Stomach smooth muscle (tissue), 2 donors: Measurements from ENCODE around the gene PDE4D.
A peak's percentile ranks its signal among the peaks of the same experiment; 100 is the strongest.

Experiments used
- H3K27ac ChIP-seq: one replicate; pipeline ENCODE4 v1.7.0; 2013; ENCODE audit warnings: mild to moderate bottlenecking, low read length, inconsistent platforms
- H3K27me3 ChIP-seq, 2 donors: one replicate each; pipeline ENCODE4 v1.7.0; 2013; ENCODE audit warnings: low read length in 2 of 2; ENCODE audit not compliant: insufficient read depth in 2 of 2, control insufficient read depth in 1 of 2
- H3K36me3 ChIP-seq, 2 donors: one replicate each; pipeline ENCODE4 v1.7.0; 2013; ENCODE audit warnings: low read length in 2 of 2; ENCODE audit not compliant: control insufficient read depth in 2 of 2, insufficient read depth in 2 of 2
- H3K4me1 ChIP-seq: one replicate; pipeline ENCODE4 v1.7.0; 2013; ENCODE audit warnings: low read length; ENCODE audit not compliant: control insufficient read depth, insufficient read depth
- H3K4me3 ChIP-seq, 2 donors: one replicate each; pipeline ENCODE4 v1.7.0; 2013; ENCODE audit warnings: low read length in 2 of 2
- H3K9ac ChIP-seq, 2 donors: one replicate each; pipeline ENCODE4 v1.7.0; 2013; ENCODE audit warnings: low read length in 2 of 2, mild to moderate bottlenecking in 1 of 2
- H3K9me3 ChIP-seq, 2 donors: one replicate each; pipeline ENCODE4 v1.7.0; 2013; ENCODE audit warnings: low read length in 2 of 2; ENCODE audit not compliant: control insufficient read depth in 2 of 2
- donor health status: healthy.
- donor health status: Pancreatic carcinoma.

Gene PDE4D

DNA sequence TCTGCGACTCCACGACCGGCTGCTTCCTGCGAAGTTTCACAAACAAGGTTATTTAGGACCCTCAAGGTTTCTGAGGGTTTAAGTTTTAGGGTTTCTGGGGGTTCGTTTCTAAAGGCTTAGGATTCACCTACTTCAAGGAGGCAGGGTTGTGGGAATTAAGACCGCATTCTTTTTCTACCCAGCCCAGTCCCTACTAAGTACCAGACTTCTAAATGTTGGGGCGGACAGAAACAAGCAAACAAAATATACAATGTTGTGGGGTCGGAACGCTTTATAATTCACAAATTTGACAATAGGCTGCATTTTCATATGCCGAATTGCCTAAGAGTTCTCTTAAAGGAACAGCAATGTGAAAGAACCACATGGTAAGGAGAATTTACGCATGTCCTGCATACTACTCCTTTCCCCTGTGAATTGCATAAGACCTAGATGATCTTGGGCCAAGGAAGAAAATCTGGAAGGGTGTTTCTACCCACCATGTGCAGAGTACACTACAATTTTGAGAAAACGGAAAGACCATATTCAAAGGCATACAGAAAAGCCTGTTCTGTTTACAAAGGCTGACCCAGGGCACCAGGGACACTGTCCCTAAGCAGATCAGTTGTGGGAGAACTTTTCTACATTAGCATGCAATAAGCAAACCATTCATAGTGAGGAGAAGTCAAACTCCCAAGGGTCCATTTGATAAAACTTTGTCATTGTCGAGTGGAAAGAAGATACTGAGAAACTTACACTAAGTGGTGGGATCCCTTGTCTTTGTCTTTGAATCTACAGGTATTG lies 853.3 kb downstream of the PDE4D start:
- no peaks in the 10 kb centered on the region for H3K9me3 ChIP-seq
- peak overlapping the region; percentile 58 to 78 for H3K9ac ChIP-seq
- no peaks in the 10 kb centered on the region for H3K36me3 ChIP-seq
- H3K27ac ChIP-seq, result peak overlapping the region; percentile 72
- no peaks in the 10 kb centered on the region for H3K27me3 ChIP-seq
- H3K4me3 ChIP-seq, result peak overlapping the region; percentile 76 to 79
- peaks cover 24% of the 10 kb centered on the region for H3K4me1 ChIP-seq

GRCh38 chr5:59039296-59040023 lies 854.1 kb downstream of the PDE4D start:
- peak overlapping the region; percentile 72 for H3K27ac ChIP-seq
- H3K4me1 ChIP-seq, result peaks cover 24% of the 10 kb centered on the region
- H3K4me3 ChIP-seq, result peak overlapping the region; percentile 76 to 79
- H3K9me3 ChIP-seq, result no peaks in the 10 kb centered on the region
- H3K9ac ChIP-seq, result peak overlapping the region; percentile 66 to 78
- no peaks in the 10 kb centered on the region for H3K36me3 ChIP-seq
- H3K27me3 ChIP-seq, result no peaks in the 10 kb centered on the region

DNA sequence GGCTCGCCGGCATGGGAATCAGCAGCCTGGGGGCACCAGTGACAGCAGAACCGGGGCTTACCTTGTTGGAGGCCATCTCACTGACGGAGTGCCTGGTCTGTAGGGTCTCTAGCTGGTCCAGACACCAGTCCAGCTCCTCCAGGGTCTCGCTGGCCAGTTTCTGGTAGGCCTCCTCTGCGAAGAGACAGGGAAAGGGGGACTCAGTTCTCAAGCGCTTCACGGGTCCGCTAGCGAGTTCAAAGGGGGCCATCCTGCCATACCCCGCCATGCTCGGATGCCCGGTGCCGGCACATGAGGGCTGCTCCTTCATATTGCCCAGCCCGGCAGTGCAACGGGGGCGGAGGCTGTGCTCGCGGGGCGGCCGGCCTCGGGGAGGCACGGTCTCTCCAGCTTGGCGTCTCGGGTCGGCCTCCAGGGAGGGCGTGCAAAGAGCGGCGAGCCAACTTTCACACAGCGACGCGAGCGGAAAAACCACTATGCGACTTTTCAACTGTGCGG lies 854.7 kb downstream of the PDE4D start:
- H3K4me1 ChIP-seq, result peaks cover 24% of the 10 kb centered on the region

GRCh38 chr5:59037941-59038797 lies 855.4 kb downstream of the PDE4D start:
- peaks cover 24% of the 10 kb centered on the region for H3K4me1 ChIP-seq
- H3K4me3 ChIP-seq, result peak overlapping the region; percentile 76 to 79
- peak overlapping the region; percentile 72 for H3K27ac ChIP-seq
- H3K9ac ChIP-seq, result peak overlapping the region; percentile 66 to 78
- no peaks in the 10 kb centered on the region for H3K27me3 ChIP-seq
- H3K9me3 ChIP-seq, result no peaks in the 10 kb centered on the region
- H3K36me3 ChIP-seq, result no peaks in the 10 kb centered on the region

More for the DNA sequence above, 854.7 kb downstream of the PDE4D start:
- no peaks in the 10 kb centered on the region for H3K27me3 ChIP-seq
- H3K9ac ChIP-seq, result peak overlapping the region; percentile 66 to 78
- H3K9me3 ChIP-seq, result no peaks in the 10 kb centered on the region
- no peaks in the 10 kb centered on the region for H3K36me3 ChIP-seq
- peak overlapping the region; percentile 72 for H3K27ac ChIP-seq
- H3K4me3 ChIP-seq, result peak overlapping the region; percentile 76 to 79

DNA sequence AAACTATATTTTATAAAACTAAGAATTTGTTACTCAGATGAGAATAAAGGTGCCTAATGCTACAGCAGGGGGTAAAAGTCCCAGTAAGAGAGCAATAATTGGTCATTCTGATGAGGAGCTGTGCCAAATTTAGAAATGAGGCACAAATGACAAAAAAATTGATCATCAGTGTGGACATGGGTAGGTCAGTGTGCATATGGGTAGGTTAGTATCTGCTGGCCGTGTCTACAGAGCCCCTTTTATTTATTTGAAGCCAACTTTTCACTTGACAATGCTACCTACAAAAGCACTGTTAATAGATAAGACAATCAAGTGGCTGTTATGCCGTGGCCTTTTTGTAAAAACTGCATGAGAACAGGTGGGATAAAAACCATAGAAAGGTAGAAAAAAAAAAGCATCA lies 856.1 kb downstream of the PDE4D start:
- no peaks in the 10 kb centered on the region for H3K9me3 ChIP-seq
- H3K9ac ChIP-seq, result peak overlapping the region in 1 of 2 donors; percentile 78
- no peak overlapping the region for H3K27ac ChIP-seq
- no peaks in the 10 kb centered on the region for H3K27me3 ChIP-seq
- H3K4me1 ChIP-seq, result peaks cover 22% of the 10 kb centered on the region
- no peaks in the 10 kb centered on the region for H3K36me3 ChIP-seq
- peak overlapping the region; percentile 76 to 79 for H3K4me3 ChIP-seq

DNA sequence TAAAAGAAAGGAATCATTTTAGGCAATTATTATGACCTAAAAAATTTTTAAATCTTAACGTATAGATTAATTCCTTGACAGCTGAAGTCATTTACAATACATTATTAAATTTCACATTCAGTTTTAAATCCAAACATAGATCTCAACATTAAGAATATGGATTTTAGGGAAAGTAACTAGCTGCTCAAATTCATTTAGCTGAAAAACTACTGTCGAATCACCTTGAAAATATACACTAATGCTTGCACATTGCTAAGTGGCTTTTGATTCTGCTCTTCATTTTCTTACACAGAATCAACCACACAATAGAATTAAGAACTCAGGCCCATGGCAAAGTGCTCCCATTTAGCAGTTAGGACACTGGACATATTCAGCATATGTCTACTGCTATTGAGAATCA lies 856.5 kb downstream of the PDE4D start:
- Histone ChIP-seq H3K36me3 (no peaks in the 10 kb centered on the region), H3K27me3 (no peaks in the 10 kb centered on the region), H3K9ac (peak overlapping the region in 1 of 2 donors; percentile 78), H3K4me1 (peaks cover 20% of the 10 kb centered on the region), H3K4me3 (peak overlapping the region; percentile 76 to 79), H3K27ac (no peak overlapping the region), H3K9me3 (no peaks in the 10 kb centered on the region)

- Histone ChIP-seq H3K27ac (no peak overlapping the region), H3K36me3 (no peaks in the 10 kb centered on the region), H3K9me3 (no peaks in the 10 kb centered on the region), H3K9ac (peak overlapping the region in 1 of 2 donors; percentile 78), H3K4me1 (peaks cover 20% of the 10 kb centered on the region), H3K4me3 (peak overlapping the region in 1 of 2 donors; percentile 31), H3K27me3 (no peaks in the 10 kb centered on the region)
Observed at GRCh38 chr5:59036274-59036961, 857.1 kb downstream of the PDE4D start.

DNA sequence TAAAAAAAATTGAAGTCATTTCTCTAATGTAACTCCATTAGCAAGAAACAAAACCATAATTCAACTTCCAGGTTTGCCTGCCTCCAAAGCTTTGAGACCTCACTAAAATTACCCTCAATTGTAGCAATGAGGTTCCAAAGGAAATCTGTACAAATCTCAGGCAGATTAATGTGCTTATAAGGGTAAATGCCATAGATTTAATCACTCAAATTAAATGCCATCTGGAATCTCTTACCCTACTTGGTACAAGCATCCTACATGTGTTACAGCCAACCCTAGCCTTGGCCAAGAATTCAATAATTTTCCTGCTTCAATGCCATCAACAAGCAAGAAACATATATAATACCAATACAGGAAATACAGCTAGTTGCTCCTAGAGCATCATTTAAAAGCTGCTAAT lies 857.8 kb downstream of the PDE4D start:
- no peaks in the 10 kb centered on the region for H3K27me3 ChIP-seq
- peaks cover 20% of the 10 kb centered on the region for H3K4me1 ChIP-seq
- no peak overlapping the region for H3K27ac ChIP-seq
- H3K4me3 ChIP-seq, result peak overlapping the region in 1 of 2 donors; percentile 31
- H3K9me3 ChIP-seq, result no peaks in the 10 kb centered on the region
- H3K9ac ChIP-seq, result peak overlapping the region in 1 of 2 donors; percentile 13
- no peaks in the 10 kb centered on the region for H3K36me3 ChIP-seq

DNA sequence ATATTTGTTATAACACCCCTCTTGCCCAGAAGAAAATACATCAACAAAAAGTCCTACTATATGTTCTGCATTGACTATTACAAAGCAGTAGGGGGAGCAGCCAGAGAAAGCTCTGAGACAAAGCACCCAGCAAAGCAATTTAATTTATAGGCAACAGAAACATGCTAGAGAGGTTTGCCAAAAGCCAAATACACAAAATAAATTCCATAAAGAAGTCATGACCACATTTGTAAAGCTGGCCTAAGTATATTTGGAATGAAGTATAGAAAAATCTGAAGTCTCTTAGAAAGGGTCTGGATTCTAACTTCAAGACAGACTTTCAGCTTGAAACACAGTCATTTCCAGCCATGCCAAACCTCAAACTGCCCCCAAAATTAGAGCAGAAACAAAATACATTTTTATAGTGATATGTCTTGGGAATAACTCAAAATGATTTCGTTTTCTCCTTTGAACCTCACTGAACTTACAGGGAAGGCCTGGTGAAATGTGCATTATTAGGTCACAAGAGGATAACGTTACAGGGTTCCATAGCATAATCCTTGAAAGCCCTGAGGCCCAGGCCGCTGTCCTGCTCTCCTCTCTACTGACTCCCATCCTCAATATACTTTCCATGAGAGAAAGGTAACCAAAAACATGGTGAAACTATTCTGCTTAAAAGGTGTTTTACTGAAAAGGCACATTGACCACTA lies 858.9 kb downstream of the PDE4D start:
- no peaks in the 10 kb centered on the region for H3K36me3 ChIP-seq
- no peaks in the 10 kb centered on the region for H3K9me3 ChIP-seq
- H3K4me3 ChIP-seq, result no peak overlapping the region
- peaks cover 14% of the 10 kb centered on the region for H3K4me1 ChIP-seq
- no peaks in the 10 kb centered on the region for H3K27me3 ChIP-seq
- H3K9ac ChIP-seq, result peak overlapping the region in 1 of 2 donors; percentile 23
- no peak overlapping the region for H3K27ac ChIP-seq
